Sigmoid colon (tissue), 7 donors: ENCODE measurements around the gene PCSK9. TPM values are rescaled to one million over a fixed set of nuclear protein-coding genes. Genes with fewer than 3 reads are reported as not detected.

Experiments used
- DNase-seq: peaks from one replicate; pipeline ENCODE4 v3.0.0-alpha.2; 2019
- H3K27ac ChIP-seq, 4 donors: fragments of 200-600 bp; sonication (generic); one replicate each; pipeline ENCODE4 v1.5.1; 2016 to 2019; ENCODE audit warnings: mild to moderate bottlenecking in 1 of 4
- H3K27me3 ChIP-seq, 3 donors: fragments of 200-600 bp; sonication (generic); one replicate each; pipeline ENCODE4 v1.5.1; 2019; ENCODE audit warnings: mild to moderate bottlenecking in 1 of 3
- H3K36me3 ChIP-seq, 4 donors: fragments of 200-600 bp; sonication (generic); one replicate each; pipeline ENCODE4 v1.5.1; 2016 to 2019
- H3K4me1 ChIP-seq, 4 donors: fragments of 200-600 bp; sonication (generic); one replicate each; pipeline ENCODE4 v1.5.1; 2017 to 2019
- H3K4me3 ChIP-seq, 4 donors: fragments of 200-600 bp; sonication (generic); one replicate each; pipeline ENCODE4 v1.5.1; 2017 to 2019; ENCODE audit warnings: mild to moderate bottlenecking in 2 of 4, moderate library complexity in 1 of 4
- H3K9me3 ChIP-seq, 4 donors: fragments of 200-600 bp in 3 of 4; sonication (generic) in 3 of 4; one replicate each; pipeline versions ENCODE4 v1.5.1 to v1.6.1; 2013 to 2019
- EP300 ChIP-seq, 4 donors: sonication (generic); formaldehyde crosslinking; IDR thresholded peaks; one replicate each; pipeline ENCODE4 v1.6.1; 2017; ENCODE audit warnings: antibody characterized with exemption in 4 of 4
- POLR2A ChIP-seq, 2 donors: fragments of 450-650 bp; IDR thresholded peaks; one replicate each; pipeline ENCODE4 v1.6.1; 2016; ENCODE audit warnings: antibody characterized with exemption in 2 of 2, mild to moderate bottlenecking in 2 of 2, moderate library complexity in 2 of 2
- POLR2AphosphoS5 ChIP-seq, 4 donors: sonication (generic); formaldehyde crosslinking; IDR thresholded peaks; one replicate each; pipeline ENCODE4 v1.6.1; 2017; ENCODE audit warnings: antibody characterized with exemption in 4 of 4
- WGBS, 2 donors: extraction: QIAGEN DNeasy Blood & Tissue Kit; methylation state at CpG; one replicate each; pipeline ENCODE4 v1.1.7; 2013; 5-methylcytosine and 5-hydroxymethylcytosine counted together
- intact Hi-C: fragments of 100-400 bp; cut with DNase I; formaldehyde crosslinking; loops from one replicate; pipeline ENCODE4 v1.15.1; 2023
- polyA plus RNA-seq, 3 donors: library from polyadenylated mRNA; stranded (reverse); fragments of 200-250 nt; gene quantifications; one replicate each; pipeline ENCODE4 v1.2.3, GENCODE V29; 2013
- total RNA-seq, 4 donors: library from RNA; depleted of rRNA; stranded (reverse); fragments of >200 nt; gene quantifications; one replicate each; pipeline ENCODE4 v1.1.0, GENCODE V29; 2016
- TF ChIP-seq, protein P1 (sequence below), 4 experiments: fragments of 450-650 bp in 3 of 4; fragments of 200-600 bp in 1 of 4; IDR thresholded peaks; one replicate each; pipeline ENCODE4 v1.5.1; 2016 to 2019; ENCODE audit warnings: antibody characterized with exemption in 4 of 4, mild to moderate bottlenecking in 3 of 4, moderate library complexity in 2 of 4
- donor health status: healthy with polysubstance abuse.
- donor health status: Bipolar disorder and iron deficiency.
- donor health status: healthy.

Gene PCSK9
- total and polyA plus RNA-seq, 7 donors, result 0.28 to 41.9 (median 3.4) TPM; not detected in 3

DNA sequence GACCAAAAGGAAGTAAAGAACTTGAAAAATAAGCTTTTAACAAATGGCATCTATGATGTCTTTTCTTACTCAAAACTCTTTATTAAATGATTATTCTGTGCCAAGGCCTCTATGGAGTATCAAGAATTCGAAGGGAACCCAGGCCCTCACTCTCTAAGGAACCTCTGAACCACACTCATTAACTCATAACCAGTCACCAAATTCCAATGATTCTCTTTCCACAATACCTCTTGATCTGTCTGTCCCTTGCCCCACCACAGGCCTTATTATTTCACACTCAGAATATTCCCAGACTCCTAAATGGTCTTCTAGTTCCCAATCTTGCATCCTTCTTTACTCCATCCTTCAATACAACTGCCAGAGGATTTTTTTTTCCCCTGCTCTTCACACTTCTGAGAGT, 37.0 kb downstream of the PCSK9 start:
- H3K4me1 ChIP-seq, result peaks cover 0 to 4% (median 0%) of the 10 kb centered on the region in 4 donors
- no peaks in the 10 kb centered on the region for H3K27me3 ChIP-seq
- no peak overlapping the region for H3K4me3 ChIP-seq
- intact Hi-C loops, result loop anchor here (10.0 kb wide), 1 partner anchor 48 kb away; no protein-coding TSS in a partner anchor
- H3K27ac ChIP-seq, result no peak overlapping the region
- WGBS, 2 donors, result 95 to 98% methylated on average over 1 of the region's 1 CpG
- H3K9me3 ChIP-seq, result no peaks in the 10 kb centered on the region
- peaks cover 48 to 100% (median 76%) of the 10 kb centered on the region in 4 donors for H3K36me3 ChIP-seq
- no peak for TF ChIP-seq POLR2A (IDR thresholded peaks at IDR 0.05)
- TF ChIP-seq, protein P1, sequence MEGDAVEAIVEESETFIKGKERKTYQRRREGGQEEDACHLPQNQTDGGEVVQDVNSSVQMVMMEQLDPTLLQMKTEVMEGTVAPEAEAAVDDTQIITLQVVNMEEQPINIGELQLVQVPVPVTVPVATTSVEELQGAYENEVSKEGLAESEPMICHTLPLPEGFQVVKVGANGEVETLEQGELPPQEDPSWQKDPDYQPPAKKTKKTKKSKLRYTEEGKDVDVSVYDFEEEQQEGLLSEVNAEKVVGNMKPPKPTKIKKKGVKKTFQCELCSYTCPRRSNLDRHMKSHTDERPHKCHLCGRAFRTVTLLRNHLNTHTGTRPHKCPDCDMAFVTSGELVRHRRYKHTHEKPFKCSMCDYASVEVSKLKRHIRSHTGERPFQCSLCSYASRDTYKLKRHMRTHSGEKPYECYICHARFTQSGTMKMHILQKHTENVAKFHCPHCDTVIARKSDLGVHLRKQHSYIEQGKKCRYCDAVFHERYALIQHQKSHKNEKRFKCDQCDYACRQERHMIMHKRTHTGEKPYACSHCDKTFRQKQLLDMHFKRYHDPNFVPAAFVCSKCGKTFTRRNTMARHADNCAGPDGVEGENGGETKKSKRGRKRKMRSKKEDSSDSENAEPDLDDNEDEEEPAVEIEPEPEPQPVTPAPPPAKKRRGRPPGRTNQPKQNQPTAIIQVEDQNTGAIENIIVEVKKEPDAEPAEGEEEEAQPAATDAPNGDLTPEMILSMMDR (IDR thresholded peaks at IDR 0.05), result no peak
- TF ChIP-seq POLR2AphosphoS5 (IDR thresholded peaks at IDR 0.05), result no peak
- no peak for TF ChIP-seq EP300 (IDR thresholded peaks at IDR 0.05)
- no peak for DNase-seq

DNA sequence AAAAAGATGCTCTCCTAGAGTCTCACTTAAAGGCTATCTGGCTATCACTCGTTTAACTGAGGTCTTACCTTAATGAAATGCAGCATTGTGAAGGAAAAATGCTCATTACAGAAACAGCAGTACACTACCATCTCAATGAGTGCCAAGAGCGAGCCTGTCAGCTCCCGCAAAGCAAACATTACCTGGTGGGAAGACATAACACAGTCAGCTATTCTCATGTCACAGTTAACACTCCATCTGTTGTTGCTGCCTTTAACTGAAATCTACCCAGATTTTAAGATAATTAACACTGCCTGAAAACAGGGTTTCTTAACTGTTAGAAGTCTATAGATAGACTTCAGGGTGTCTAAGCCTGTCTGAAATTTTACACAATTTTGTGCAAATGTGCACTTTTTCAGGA, 39.1 kb downstream of the PCSK9 start:
- Histone ChIP-seq H3K4me1 (peaks cover 0 to 12% (median 0%) of the 10 kb centered on the region in 4 donors), H3K9me3 (no peaks in the 10 kb centered on the region), H3K4me3 (no peak overlapping the region), H3K36me3 (peaks cover 33 to 100% (median 68%) of the 10 kb centered on the region in 4 donors), H3K27me3 (no peaks in the 10 kb centered on the region), H3K27ac (no peak overlapping the region)
- WGBS, 2 donors, result 92% methylated on average over 3 of the region's 3 CpGs
- no peak for DNase-seq
- intact Hi-C loops, result loop anchor here (10.0 kb wide), 1 partner anchor 46 kb away; no protein-coding TSS in a partner anchor
- TF ChIP-seq POLR2AphosphoS5 (IDR thresholded peaks at IDR 0.05) (no peak), EP300 (IDR thresholded peaks at IDR 0.05) (no peak), POLR2A (IDR thresholded peaks at IDR 0.05) (no peak)
- TF ChIP-seq, protein P1 (IDR thresholded peaks at IDR 0.05), result no peak

DNA sequence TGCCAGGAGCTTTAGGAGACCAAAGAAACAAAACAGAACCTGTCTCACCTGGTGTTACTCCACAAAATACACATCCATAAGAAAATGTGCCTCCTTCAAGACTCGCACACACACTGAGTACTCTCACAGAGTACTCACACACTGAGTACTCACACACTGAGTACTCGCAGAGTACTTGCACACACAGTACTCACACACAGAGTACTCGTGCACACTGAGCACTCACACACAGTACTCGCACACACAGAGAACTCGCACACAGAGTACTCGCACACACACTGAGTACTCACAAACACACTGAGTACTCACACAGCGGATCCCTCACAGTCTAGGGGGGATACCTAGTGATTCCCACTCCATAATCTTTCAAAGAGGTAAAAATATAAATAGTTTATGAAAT, 40.3 kb downstream of the PCSK9 start:
- Histone ChIP-seq H3K27me3 (no peaks in the 10 kb centered on the region), H3K9me3 (no peaks in the 10 kb centered on the region), H3K27ac (no peak overlapping the region), H3K4me3 (no peak overlapping the region), H3K36me3 (peaks cover 35 to 100% (median 67%) of the 10 kb centered on the region in 4 donors), H3K4me1 (peaks cover 0 to 12% (median 0%) of the 10 kb centered on the region in 4 donors)
- TF ChIP-seq, protein P1 (IDR thresholded peaks at IDR 0.05), result no peak
- TF ChIP-seq POLR2A (IDR thresholded peaks at IDR 0.05) (no peak), POLR2AphosphoS5 (IDR thresholded peaks at IDR 0.05) (no peak), EP300 (IDR thresholded peaks at IDR 0.05) (no peak)
- intact Hi-C loops, result loop anchor here (10.0 kb wide), 1 partner anchor 45 kb away; no protein-coding TSS in a partner anchor
- 97% methylated on average over 7 of the region's 7 CpGs for WGBS, 2 donors
- no peak for DNase-seq

DNA sequence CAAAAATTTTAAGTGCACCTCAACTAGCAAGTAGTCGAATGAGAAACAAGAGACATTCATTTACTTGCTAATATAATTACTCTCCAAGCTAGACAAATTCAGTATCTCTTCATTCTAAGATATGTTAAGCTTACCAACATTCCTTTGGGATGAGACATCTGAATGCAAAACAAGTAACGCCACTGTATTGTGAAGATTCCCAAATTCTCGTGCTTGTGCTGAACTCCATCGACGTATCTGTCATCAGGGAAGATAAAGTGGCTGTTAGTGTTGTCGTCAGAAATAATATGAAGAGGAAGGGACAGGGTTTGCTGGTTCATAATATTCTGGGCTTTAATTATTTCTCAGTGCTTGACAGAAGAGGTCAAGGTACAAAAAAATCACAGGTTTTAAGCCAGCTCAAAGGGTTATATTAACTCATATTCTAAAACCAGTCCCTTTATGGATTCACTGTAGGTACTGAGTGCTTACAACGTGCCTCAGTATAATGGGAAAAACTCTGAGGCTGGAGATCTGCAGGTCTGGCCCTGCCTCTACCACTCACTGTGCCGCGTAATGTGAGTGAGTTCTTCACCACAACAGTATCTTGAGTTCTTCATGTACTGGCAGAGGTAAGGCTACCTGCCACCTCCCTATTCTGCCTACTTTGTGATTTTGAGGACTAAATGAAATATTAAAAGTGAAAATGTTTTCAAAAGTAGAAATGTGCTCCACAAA, 42.0 kb downstream of the PCSK9 start:
- H3K9me3 ChIP-seq, result no peaks in the 10 kb centered on the region
- no peaks in the 10 kb centered on the region for H3K27me3 ChIP-seq
- H3K36me3 ChIP-seq, result peaks cover 40 to 100% (median 73%) of the 10 kb centered on the region in 4 donors
- H3K4me1 ChIP-seq, result peaks cover 0 to 12% (median 0%) of the 10 kb centered on the region in 4 donors
- H3K4me3 ChIP-seq, result no peak overlapping the region
- H3K27ac ChIP-seq, result peak overlapping the region in 1 of 4 donors; percentile 30
- no peak for DNase-seq
- no peak for TF ChIP-seq POLR2A (IDR thresholded peaks at IDR 0.05)
- TF ChIP-seq POLR2AphosphoS5 (IDR thresholded peaks at IDR 0.05), result no peak
- no peak for TF ChIP-seq EP300 (IDR thresholded peaks at IDR 0.05)
- TF ChIP-seq, protein P1 (IDR thresholded peaks at IDR 0.05), result no peak
- intact Hi-C loops, result no loop called here
- WGBS, 2 donors, result 92 to 94% methylated on average over 9 of the region's 9 CpGs
